ENCODE results near the gene NPLOC4.

NPLOC4 gene

DNA sequence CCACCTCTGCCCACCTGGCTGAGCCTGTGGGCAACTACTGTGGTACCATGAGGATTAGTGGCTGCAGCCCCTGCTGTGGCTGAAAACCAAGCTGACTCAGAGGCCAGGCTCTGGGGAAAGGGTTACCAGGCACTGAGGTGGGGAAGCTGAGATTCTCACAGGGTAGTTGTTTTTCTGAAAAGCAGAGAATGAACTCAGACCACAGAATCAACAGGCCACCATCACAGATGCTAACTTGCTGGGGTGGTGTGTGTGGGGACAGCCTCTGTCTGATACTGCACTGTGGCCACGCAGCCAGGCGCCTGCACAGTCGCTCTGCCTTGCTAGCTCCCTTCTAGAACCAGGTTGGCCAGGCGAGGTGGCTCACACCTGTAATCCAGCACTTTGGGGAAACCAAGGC lies 28.8 kb downstream of the NPLOC4 start:
- no peak overlapping the region for H3K27ac ChIP-seq
- TF ChIP-seq, protein P1, sequence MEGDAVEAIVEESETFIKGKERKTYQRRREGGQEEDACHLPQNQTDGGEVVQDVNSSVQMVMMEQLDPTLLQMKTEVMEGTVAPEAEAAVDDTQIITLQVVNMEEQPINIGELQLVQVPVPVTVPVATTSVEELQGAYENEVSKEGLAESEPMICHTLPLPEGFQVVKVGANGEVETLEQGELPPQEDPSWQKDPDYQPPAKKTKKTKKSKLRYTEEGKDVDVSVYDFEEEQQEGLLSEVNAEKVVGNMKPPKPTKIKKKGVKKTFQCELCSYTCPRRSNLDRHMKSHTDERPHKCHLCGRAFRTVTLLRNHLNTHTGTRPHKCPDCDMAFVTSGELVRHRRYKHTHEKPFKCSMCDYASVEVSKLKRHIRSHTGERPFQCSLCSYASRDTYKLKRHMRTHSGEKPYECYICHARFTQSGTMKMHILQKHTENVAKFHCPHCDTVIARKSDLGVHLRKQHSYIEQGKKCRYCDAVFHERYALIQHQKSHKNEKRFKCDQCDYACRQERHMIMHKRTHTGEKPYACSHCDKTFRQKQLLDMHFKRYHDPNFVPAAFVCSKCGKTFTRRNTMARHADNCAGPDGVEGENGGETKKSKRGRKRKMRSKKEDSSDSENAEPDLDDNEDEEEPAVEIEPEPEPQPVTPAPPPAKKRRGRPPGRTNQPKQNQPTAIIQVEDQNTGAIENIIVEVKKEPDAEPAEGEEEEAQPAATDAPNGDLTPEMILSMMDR (conservative IDR thresholded peaks at IDR 0.05): no peak

DNA sequence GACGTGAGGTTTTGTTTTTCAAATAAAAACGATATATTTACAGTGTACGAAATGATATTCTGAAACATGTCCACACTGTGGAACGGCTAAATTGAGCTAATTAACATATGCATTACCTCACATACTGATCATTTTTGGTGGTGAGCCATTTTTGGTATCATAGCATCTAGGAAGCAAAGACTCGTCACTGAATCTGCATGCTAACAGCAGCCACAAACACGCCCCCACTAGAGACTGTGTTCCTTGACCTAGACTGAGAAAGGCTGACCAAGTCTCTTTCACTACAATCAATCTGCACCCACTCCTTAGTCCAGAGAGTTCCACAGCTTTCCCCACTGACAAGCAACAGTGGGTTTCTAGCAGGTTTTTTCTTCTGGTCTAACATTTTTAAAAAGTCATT lies 29.5 kb downstream of the NPLOC4 start:
- TF ChIP-seq, protein P1 (conservative IDR thresholded peaks at IDR 0.05): no peak
- H3K27ac ChIP-seq: no peak overlapping the region

DNA sequence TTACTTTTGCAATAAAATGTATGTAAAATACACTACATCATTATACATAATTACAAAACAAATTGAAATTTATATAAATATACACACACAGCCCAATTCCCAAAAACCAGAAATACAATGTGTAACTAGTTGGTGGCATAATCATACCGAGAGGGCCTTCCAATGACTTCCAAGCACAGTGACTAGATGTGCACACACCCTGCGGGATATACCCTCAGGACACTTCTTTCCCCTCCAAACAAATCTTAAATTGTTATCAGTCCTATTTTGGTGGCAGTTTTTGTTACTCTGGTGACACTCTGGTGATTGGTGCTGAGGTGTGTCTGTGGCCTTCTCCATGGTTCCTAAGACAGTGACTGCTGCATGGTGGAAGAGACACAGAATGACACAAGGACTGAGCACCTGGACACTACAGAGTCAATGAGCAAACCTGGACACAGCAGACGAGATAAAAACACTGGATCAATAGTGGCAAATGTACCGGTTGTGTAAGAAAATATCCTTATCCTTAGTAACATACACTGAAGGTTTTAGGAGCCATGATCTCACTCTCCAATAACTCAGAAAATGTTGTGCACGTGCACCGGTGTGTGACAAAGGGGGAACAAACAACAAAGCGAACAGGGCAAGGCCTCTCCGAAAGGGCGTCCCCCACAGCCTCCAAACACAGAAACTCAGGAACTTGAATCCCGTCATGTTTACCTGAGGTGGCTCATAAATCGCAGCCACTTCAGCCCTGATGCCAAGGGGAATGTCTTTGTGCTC lies 32.9 kb downstream of the NPLOC4 start:
- no peak overlapping the region for H3K27ac ChIP-seq
- TF ChIP-seq, protein P1 (conservative IDR thresholded peaks at IDR 0.05): no peak

DNA sequence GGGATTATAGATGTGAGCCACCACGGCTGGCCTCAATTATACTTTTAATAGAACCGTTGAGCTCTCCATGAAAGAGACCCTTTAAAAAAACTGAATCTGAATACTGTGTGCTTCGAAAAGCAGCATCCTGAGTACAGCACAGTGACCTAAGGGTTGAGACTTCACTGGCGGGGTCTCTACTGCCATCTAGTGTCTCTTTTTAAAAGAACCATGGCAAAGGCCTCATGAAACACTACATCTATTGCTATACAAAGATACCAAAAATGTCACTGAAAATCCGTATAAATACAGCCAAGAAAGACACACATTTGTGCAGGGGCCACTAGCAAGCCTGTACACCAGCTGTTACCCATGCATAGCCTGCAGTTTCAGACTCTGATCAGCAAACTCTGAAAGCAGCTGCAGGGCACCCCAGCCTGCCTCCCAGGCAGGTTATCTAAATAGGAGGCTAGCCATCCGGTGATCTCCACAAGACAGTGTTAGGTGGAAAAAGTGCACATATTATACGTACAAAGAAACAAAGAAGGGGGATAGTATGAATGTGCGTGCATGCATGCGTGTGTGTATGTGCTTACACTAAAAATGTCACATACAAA lies 35.3 kb downstream of the NPLOC4 start:
- TF ChIP-seq, protein P1 (conservative IDR thresholded peaks at IDR 0.05): peak; percentile 97
- H3K27ac ChIP-seq: 0 out of 2 replicates have a peak overlapping the region, but pooled peaks have one; percentile 2

DNA sequence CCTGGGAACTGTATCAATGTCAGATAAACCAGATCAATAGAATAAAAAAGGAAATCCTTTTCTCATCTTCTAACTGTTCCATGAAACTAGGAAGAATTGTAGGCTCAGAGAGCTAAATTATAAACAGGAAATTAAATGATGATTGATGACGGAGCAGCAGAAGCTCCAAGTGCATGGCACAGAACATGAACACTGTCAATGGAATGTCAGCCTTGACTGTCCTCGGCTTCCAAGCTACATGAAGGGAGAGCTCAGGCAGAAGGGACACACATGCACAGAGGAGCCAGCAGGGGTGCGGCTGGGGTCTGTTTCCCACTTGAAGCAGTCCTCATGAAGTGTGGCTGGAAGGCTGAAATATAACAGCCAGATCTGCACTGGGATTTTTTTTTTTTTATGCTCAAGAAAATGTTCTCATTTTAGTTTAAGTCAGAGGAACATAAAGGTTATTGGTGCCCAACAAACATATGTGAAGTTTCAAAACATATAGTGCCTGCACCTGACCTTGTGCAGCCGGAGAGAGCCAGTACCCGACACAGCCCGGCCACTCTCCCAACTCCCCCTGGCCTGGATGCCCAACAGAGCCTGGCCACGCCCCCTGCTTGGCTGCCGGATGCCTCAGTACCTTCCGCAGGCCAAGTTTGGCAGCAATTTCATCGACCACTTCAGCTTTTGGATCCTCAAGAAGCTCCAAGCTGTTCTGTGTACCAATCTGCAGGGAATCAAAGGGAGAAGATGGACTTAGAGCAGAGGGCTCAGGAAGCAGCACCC lies 37.0 kb downstream of the NPLOC4 start:
- H3K27ac ChIP-seq: no peak overlapping the region
- TF ChIP-seq, protein P1 (conservative IDR thresholded peaks at IDR 0.05): no peak

DNA sequence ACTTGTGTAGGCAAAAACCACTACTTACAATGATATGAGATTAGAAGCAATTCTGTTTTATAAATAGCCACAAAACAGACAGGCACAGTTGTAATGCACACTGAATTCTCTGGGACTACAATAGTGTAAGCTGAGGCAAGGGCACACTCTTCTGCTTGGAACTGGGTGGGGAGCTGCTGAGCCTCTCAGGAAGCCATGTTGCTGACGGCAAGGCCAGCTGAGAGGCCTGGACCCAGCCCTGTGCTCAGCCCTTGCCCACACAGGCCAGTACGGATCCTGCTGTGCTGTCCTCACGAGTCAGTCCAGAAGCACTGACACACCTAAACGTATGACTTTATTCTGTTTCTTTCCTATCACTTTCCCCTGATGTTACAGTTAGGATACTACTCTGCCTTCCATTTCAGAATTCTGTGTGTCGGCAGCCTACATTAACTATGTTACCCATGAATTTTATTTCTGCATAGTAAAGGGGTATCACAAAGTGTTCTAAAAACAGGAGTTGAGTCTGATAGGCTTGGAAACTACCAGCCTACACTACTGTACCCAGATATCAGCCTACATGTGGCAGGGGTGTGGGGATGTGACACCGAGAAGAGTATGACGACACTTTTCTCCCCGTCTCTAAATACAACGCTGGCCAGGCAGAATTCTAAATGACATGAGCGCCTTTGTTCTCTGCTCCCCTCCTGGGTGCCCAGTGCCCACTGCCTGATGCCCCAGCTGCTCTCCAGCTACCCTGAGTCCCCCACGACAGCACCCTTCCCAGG lies 43.6 kb downstream of the NPLOC4 start:
- TF ChIP-seq, protein P1 (conservative IDR thresholded peaks at IDR 0.05): no peak
- no peak overlapping the region for H3K27ac ChIP-seq
